HEK293 (cell line): Measurements from ENCODE around the gene ALDH16A1.

ENCODE experiments used
- CTCF ChIA-PET: fragments of 350-600 bp; formaldehyde crosslinking; extraction: SDS; loops from one replicate; lab custom pipeline; 2021; ENCODE audit warnings: antibody characterized with exemption; lab: Yijun Ruan, JAX
- POLR2A ChIA-PET: fragments of 300-600 bp; formaldehyde crosslinking; extraction: SDS; loops from one replicate; lab custom pipeline; 2020; ENCODE audit warnings: antibody characterized with exemption, inconsistent platforms; lab: Yijun Ruan, JAX
- H3K27ac ChIP-seq: fragments of 200-500 bp; sonication (Bioruptor generic); 2 replicates; pipeline ENCODE4 v1.5.1; 2014; ENCODE audit warnings: low read depth, low read length, control low read depth, inconsistent platforms; ENCODE audit errors: extremely low read depth
- H3K36me3 ChIP-seq, 2 experiments: fragments of 200-500 bp in 1 of 2; sonication (Bioruptor generic) in 1 of 2; 1 replicate in 1 of 2; 2 replicates in 1 of 2; pipeline ENCODE4 v1.5.1; 2014 to 2017; ENCODE audit warnings: inconsistent platforms in 2 of 2, low read length in 2 of 2; ENCODE audit not compliant: control insufficient read depth in 2 of 2, insufficient read depth in 1 of 2
- H3K4me1 ChIP-seq: fragments of 200-500 bp; sonication (Bioruptor generic); 2 replicates; pipeline ENCODE4 v1.5.1; 2014; ENCODE audit warnings: mild to moderate bottlenecking, low read length, inconsistent platforms; ENCODE audit not compliant: control insufficient read depth, insufficient read depth
- H3K4me3 ChIP-seq: 2 replicates; pipeline ENCODE4 v1.5.1; 2011; ENCODE audit warnings: low read depth, mild to moderate bottlenecking, control low read depth, low read length, moderate library complexity
- H3K9me3 ChIP-seq: fragments of 200-500 bp; sonication (Bioruptor generic); 2 replicates; pipeline ENCODE4 v1.5.1; 2014; ENCODE audit warnings: low read depth, low read length, inconsistent platforms; ENCODE audit not compliant: control insufficient read depth, insufficient read depth
- ATF2 ChIP-seq: fragments of 450-650 bp; formaldehyde crosslinking; IDR thresholded peaks from 2 replicates; pipeline ENCODE4 v1.5.1; 2016; ENCODE audit warnings: missing biosample characterization, missing genetic modification characterization, low read depth
- BCL11A ChIP-seq: fragments of 450-650 bp; formaldehyde crosslinking; IDR thresholded peaks from 2 replicates; pipeline ENCODE4 v1.5.1; 2016; ENCODE audit warnings: low read depth, missing biosample characterization, missing genetic modification characterization
- BCL11B ChIP-seq: fragments of 450-650 bp; formaldehyde crosslinking; IDR thresholded peaks from 2 replicates; pipeline ENCODE4 v1.5.1; 2016; ENCODE audit warnings: low read depth, missing biosample characterization, missing genetic modification characterization
- BCL6B ChIP-seq: fragments of 450-650 bp; formaldehyde crosslinking; IDR thresholded peaks from 2 replicates; pipeline ENCODE4 v1.5.1; 2017; ENCODE audit warnings: missing biosample characterization, missing genetic modification characterization
- EGR2 ChIP-seq: fragments of 450-650 bp; formaldehyde crosslinking; IDR thresholded peaks from 2 replicates; pipeline ENCODE4 v1.5.1; 2016; ENCODE audit warnings: low read depth, missing biosample characterization, missing genetic modification characterization
- FEZF1 ChIP-seq: fragments of 450-650 bp; formaldehyde crosslinking; IDR thresholded peaks from 2 replicates; pipeline ENCODE4 v1.5.1; 2016; ENCODE audit warnings: missing biosample characterization, missing genetic modification characterization
- GLI4 ChIP-seq: fragments of 450-650 bp; formaldehyde crosslinking; IDR thresholded peaks from 2 replicates; pipeline ENCODE4 v1.5.1; 2016; ENCODE audit warnings: missing biosample characterization, missing genetic modification characterization
- HOXD13 ChIP-seq: sonication (generic); formaldehyde crosslinking; IDR thresholded peaks from 2 replicates; pipeline ENCODE4 v1.8.0; 2022; ENCODE audit warnings: missing genetic modification reagents, borderline replicate concordance
- OVOL3 ChIP-seq: fragments of 450-650 bp; formaldehyde crosslinking; IDR thresholded peaks from 2 replicates; pipeline ENCODE4 v1.5.1; 2016; ENCODE audit warnings: missing biosample characterization, missing genetic modification characterization
- REPIN1 ChIP-seq: fragments of 450-650 bp; formaldehyde crosslinking; IDR thresholded peaks from 2 replicates; pipeline ENCODE4 v1.5.1; 2017; ENCODE audit warnings: missing biosample characterization, missing genetic modification characterization, low read depth
- ZBTB1 ChIP-seq: fragments of 450-650 bp; formaldehyde crosslinking; IDR thresholded peaks from 2 replicates; pipeline ENCODE4 v1.5.1; 2016; ENCODE audit warnings: missing biosample characterization, missing genetic modification characterization
- ZNF16 ChIP-seq: fragments of 450-650 bp; formaldehyde crosslinking; IDR thresholded peaks from 2 replicates; pipeline ENCODE4 v1.5.1; 2016; ENCODE audit warnings: low read depth, missing biosample characterization, missing genetic modification characterization
- ZNF26 ChIP-seq: fragments of 450-650 bp; formaldehyde crosslinking; IDR thresholded peaks from 2 replicates; pipeline ENCODE4 v1.5.1; 2016; ENCODE audit warnings: missing biosample characterization, missing genetic modification characterization
- ZNF311 ChIP-seq: fragments of 450-650 bp; formaldehyde crosslinking; IDR thresholded peaks from 2 replicates; pipeline ENCODE4 v1.5.1; 2017; ENCODE audit warnings: missing biosample characterization, missing genetic modification characterization, borderline replicate concordance
- ZNF341 ChIP-seq: fragments of 450-650 bp; formaldehyde crosslinking; IDR thresholded peaks from 2 replicates; pipeline ENCODE4; 2016; ENCODE audit warnings: low read depth, missing biosample characterization, missing genetic modification characterization
- ZNF416 ChIP-seq: fragments of 450-650 bp; formaldehyde crosslinking; IDR thresholded peaks from 2 replicates; pipeline ENCODE4 v1.5.1; 2016; ENCODE audit warnings: missing biosample characterization, missing genetic modification characterization
- ZNF510 ChIP-seq: fragments of 450-650 bp; formaldehyde crosslinking; IDR thresholded peaks from 2 replicates; pipeline ENCODE4 v1.5.1; 2018; ENCODE audit warnings: mild to moderate bottlenecking, missing genetic modification characterization, missing biosample characterization; ENCODE audit not compliant: insufficient replicate concordance
- ZNF518A ChIP-seq: fragments of 450-650 bp; formaldehyde crosslinking; conservative IDR thresholded peaks from 2 replicates; pipeline ENCODE4 v1.5.1; 2016; ENCODE audit warnings: low read depth, missing biosample characterization, missing genetic modification characterization
- ZNF529 ChIP-seq: fragments of 450-650 bp; formaldehyde crosslinking; IDR thresholded peaks from 2 replicates; pipeline ENCODE4 v1.5.1; 2017; ENCODE audit warnings: missing genetic modification characterization, missing biosample characterization; ENCODE audit not compliant: insufficient replicate concordance
- ZNF530 ChIP-seq: fragments of 450-650 bp; formaldehyde crosslinking; IDR thresholded peaks from 2 replicates; pipeline ENCODE4 v1.5.1; 2016; ENCODE audit warnings: low read depth, missing biosample characterization, missing genetic modification characterization
- ZNF677 ChIP-seq: fragments of 450-650 bp; IDR thresholded peaks from 2 replicates; pipeline ENCODE4 v1.5.0; 2018; ENCODE audit warnings: missing biosample characterization, mild to moderate bottlenecking, missing genetic modification characterization, moderate library complexity
- ZNF747 ChIP-seq: fragments of 450-650 bp; formaldehyde crosslinking; IDR thresholded peaks from 2 replicates; pipeline ENCODE4 v1.5.1; 2016; ENCODE audit warnings: missing biosample characterization, missing genetic modification characterization
- ZNF830 ChIP-seq: fragments of 450-650 bp; IDR thresholded peaks from 2 replicates; pipeline ENCODE4 v1.5.0; 2018; ENCODE audit warnings: missing biosample characterization, missing genetic modification characterization, low read depth, mild to moderate bottlenecking, moderate library complexity
- TF ChIP-seq, protein P1 (sequence below): sonication (generic); formaldehyde crosslinking; IDR thresholded peaks from 2 replicates; pipeline ENCODE4 v1.8.1; 2022; ENCODE audit warnings: mild to moderate bottlenecking, moderate library complexity, missing genetic modification reagents

Gene ALDH16A1

GRCh38 chr19:49498475-49498874 lies 45.5 kb downstream of the ALDH16A1 start:
- H3K4me3 ChIP-seq: no peak overlapping the region
- no peaks in the 10 kb centered on the region for H3K9me3 ChIP-seq
- CTCF ChIA-PET: interaction anchor here (0.6 to 2.0 kb wide), 4 partner anchors 25 to 174 kb away, joined by 3 to 7 read pairs (median 5); partner anchors contain the start of gene FLT3LG
- H3K4me1 ChIP-seq: peaks cover 7% of the 10 kb centered on the region
- POLR2A ChIA-PET: interaction anchor here (1.3 to 1.6 kb wide), 4 partner anchors 45 to 183 kb away, joined by 3 to 5 read pairs (median 4); partner anchors contain the start of gene ALDH16A1
- TF ChIP-seq ZNF518A (no peak), ZNF510 (tag by site-specific recombination) (no peak), ZBTB1 (tag by site-specific recombination) (no peak), ZNF416 (no peak), ZNF529 (tag by site-specific recombination) (no peak), FEZF1 (tag by site-specific recombination) (no peak), BCL11A (tag by site-specific recombination) (no peak), REPIN1 (tag by site-specific recombination) (no peak), HOXD13 (CRISPR knock-in tag) (no peak), ZNF830 (no peak), BCL6B (no peak), ZNF677 (no peak)
- peaks cover 15 to 37% of the 10 kb centered on the region in 2 experiments for H3K36me3 ChIP-seq
- 0 out of 2 replicates have a peak overlapping the region, but pooled peaks have one; percentile 7 for H3K27ac ChIP-seq

- CTCF ChIA-PET: interaction anchor here (1.0 kb wide), 2 partner anchors 25 to 71 kb away, joined by 5 to 7 read pairs; partner anchors contain the start of gene FLT3LG
- TF ChIP-seq, protein P1, sequence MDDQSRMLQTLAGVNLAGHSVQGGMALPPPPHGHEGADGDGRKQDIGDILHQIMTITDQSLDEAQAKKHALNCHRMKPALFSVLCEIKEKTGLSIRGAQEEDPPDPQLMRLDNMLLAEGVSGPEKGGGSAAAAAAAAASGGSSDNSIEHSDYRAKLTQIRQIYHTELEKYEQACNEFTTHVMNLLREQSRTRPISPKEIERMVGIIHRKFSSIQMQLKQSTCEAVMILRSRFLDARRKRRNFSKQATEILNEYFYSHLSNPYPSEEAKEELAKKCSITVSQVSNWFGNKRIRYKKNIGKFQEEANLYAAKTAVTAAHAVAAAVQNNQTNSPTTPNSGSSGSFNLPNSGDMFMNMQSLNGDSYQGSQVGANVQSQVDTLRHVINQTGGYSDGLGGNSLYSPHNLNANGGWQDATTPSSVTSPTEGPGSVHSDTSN (CRISPR knock-in tag): no peak
- TF ChIP-seq ATF2 (tag by site-specific recombination) (0 out of 2 replicates have a peak, but pooled peaks have one; percentile 4), ZNF16 (tag by site-specific recombination) (no peak), BCL11B (tag by site-specific recombination) (no peak), ZNF311 (no peak), ZNF341 (no peak), GLI4 (tag by site-specific recombination) (no peak), ZNF530 (tag by site-specific recombination) (no peak), ZNF26 (tag by site-specific recombination) (no peak), ZNF747 (no peak), OVOL3 (tag by site-specific recombination) (no peak), EGR2 (peak; percentile 57)
Observed at GRCh38 chr19:49499030-49499670, 46.1 kb downstream of the ALDH16A1 start.

More at GRCh38 chr19:49499030-49499670, 46.1 kb downstream of the ALDH16A1 start:
- Histone ChIP-seq H3K36me3 (peaks cover 15 to 37% of the 10 kb centered on the region in 2 experiments), H3K27ac (peak overlapping the region; percentile 40; the same call in 1 of the 2 replicates), H3K9me3 (no peaks in the 10 kb centered on the region), H3K4me3 (no peak overlapping the region), H3K4me1 (peaks cover 7% of the 10 kb centered on the region)
- POLR2A ChIA-PET: interaction anchor here (0.7 to 1.6 kb wide), 6 partner anchors 46 to 268 kb away, joined by 3 to 5 read pairs (median 3); partner anchors contain the start of genes ALDH16A1 and AP2A1
